Measurements from ENCODE around the gene CYBC1.

DNA sequence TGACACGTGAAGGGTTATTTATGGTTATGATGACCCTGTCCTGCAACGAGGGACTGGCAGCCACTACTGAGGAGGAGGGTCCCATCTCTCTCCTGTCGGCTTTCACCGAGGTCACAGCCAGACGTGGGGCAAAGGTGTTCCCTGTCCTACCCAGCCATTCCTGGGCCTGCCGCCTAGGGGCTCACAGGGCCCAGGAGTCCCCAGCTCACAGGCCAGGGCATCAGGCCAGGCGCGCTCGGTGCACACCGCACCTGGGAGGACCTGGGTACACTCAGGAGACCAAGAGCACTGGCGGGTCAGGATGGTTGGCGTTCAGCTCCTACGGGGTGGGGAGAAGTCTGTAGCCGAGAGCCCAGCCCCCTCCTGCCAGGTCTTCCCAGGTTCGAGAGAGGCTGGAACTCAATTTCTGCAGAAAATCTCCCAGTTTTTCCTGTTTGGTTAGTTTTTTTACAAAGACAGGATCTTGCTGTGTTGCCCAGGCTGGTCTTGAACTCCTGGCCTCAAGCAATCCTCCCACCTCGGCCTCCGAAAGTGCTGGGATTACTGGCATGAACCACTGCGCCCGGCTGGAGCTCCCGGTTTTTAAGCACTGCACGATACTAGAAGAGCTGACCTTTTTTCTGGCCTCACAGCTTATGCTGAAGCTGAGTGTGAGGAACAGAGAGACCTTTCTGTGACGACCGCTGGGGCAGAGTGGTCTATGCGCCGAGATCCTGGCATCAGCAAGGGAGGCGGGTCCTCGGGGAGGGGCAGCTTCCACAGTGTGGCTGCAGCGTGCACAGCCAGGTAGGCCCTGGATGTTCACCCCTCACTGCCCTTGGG lies 7.7 kb downstream of the CYBC1 start:
- TF ChIP-seq, protein P1, sequence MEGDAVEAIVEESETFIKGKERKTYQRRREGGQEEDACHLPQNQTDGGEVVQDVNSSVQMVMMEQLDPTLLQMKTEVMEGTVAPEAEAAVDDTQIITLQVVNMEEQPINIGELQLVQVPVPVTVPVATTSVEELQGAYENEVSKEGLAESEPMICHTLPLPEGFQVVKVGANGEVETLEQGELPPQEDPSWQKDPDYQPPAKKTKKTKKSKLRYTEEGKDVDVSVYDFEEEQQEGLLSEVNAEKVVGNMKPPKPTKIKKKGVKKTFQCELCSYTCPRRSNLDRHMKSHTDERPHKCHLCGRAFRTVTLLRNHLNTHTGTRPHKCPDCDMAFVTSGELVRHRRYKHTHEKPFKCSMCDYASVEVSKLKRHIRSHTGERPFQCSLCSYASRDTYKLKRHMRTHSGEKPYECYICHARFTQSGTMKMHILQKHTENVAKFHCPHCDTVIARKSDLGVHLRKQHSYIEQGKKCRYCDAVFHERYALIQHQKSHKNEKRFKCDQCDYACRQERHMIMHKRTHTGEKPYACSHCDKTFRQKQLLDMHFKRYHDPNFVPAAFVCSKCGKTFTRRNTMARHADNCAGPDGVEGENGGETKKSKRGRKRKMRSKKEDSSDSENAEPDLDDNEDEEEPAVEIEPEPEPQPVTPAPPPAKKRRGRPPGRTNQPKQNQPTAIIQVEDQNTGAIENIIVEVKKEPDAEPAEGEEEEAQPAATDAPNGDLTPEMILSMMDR (IDR thresholded peaks at IDR 0.05): no peak
- TF ChIP-seq POLR2A (IDR thresholded peaks at IDR 0.05): no peak
- no peak for TF ChIP-seq EP300 (IDR thresholded peaks at IDR 0.05)
